Stimulated activated naive B cell treated with anti-CD40 and anti-IgM and Interleukin-4, amounts not matched to agents 10 μg/mL and 1 μg/mL and 100 μg/mL, for 72 hours (primary cell): ENCODE measurements around the gene OR4D6.
"Not testable (repeated sequence)": the region's sequence is repeated elsewhere in the genome, so short reads cannot be mapped to it uniquely, and the experiment has no call there.

Experiments
- ATAC-seq, 2 donors: fragments of 150-1000 bp; cut with Tn5 transposase; replicated peaks; 2 replicates each; pipeline ENCODE4 v1.10.0; 2021; ENCODE audit warnings: moderate library complexity in 1 of 2
- DNase-seq: peaks from one replicate; pipeline ENCODE4 v3.0.0; 2021
- H3K27ac Mint-ChIP-seq: one replicate; pipeline ENCODE4 v1.8.0; 2022; ENCODE audit warnings: mild to moderate bottlenecking, mixed read lengths
- H3K27me3 Mint-ChIP-seq, 2 donors: one replicate each; pipeline ENCODE4 v1.8.0; 2022; ENCODE audit warnings: mixed read lengths in 2 of 2
- H3K36me3 Mint-ChIP-seq, 2 donors: one replicate each; pipeline ENCODE4 v1.8.0; 2022; ENCODE audit warnings: mixed read lengths in 2 of 2, mild to moderate bottlenecking in 1 of 2
- H3K4me1 Mint-ChIP-seq, 2 donors: one replicate each; pipeline ENCODE4 v1.8.0; 2022; ENCODE audit warnings: mixed read lengths in 2 of 2, mild to moderate bottlenecking in 1 of 2
- H3K4me3 Mint-ChIP-seq, 2 donors: one replicate each; pipeline ENCODE4 v1.8.0; 2022; ENCODE audit warnings: mild to moderate bottlenecking in 2 of 2, mixed read lengths in 2 of 2, moderate library complexity in 1 of 2
- H3K9me3 Mint-ChIP-seq, 2 donors: one replicate each; pipeline ENCODE4 v1.8.0; 2022; ENCODE audit warnings: mixed read lengths in 2 of 2, mild to moderate bottlenecking in 1 of 2

Gene OR4D6

DNA sequence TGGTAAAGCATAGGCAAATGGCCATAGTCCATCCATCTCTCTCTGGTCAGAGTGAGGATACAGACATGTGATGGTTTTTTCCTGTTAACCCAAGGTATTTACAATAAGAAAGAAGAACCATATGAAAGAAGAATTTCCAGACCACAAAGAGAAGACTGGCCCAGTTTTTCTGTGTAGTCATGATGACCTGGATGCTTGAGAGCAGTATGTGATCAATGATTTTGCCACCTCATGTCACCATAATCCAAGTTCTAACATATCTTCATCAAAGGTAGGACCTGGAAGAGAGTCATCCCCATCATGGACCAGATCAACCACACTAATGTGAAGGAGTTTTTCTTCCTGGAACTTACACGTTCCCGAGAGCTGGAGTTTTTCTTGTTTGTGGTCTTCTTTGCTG is at the start of gene OR4D6:
Gene OR4D6 (plus strand): TSS at position 301 of the 400 bp plus-strand sequence. CDS start 0 bp downstream, at position 301.
- Mint-ChIP-seq H3K4me1 (no peaks in the 10 kb centered on the region), H3K36me3 (no peaks in the 10 kb centered on the region), H3K27ac (no peak within 1 kb of the TSS), H3K27me3 (peaks cover 10 to 24% of the 10 kb centered on the region in 2 donors), H3K9me3 (peaks cover 0 to 1% of the 10 kb centered on the region in 2 donors), H3K4me3 (no peak within 1 kb of the TSS)
- DNase-seq (no peak), ATAC-seq (no peak)

DNA sequence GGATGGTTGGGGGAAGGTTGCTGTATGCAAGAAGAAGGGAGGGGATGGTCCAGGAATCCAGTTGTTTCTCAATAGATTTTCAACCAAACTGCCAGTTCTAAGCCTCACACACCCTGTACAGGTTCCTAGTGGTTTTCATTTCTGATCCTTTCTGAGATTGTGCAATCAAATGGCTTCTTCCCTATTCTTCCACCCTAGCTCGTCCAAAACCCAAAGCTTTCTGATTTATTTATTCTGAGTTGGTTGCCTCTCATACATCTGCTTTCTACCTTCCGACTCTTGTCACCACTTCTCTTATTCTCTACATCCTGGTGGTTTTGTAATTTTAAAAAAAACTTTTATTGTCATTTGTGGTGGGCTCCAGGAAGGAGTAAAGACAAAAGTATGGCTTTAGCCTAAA is 43.1 kb upstream of the OR4D6 start:
- H3K36me3 Mint-ChIP-seq = peaks cover 5 to 14% of the 10 kb centered on the region in 2 donors
- no peak overlapping the region for H3K27ac Mint-ChIP-seq
- H3K4me1 Mint-ChIP-seq = peaks cover 25 to 32% of the 10 kb centered on the region in 2 donors
- peaks cover 9 to 19% of the 10 kb centered on the region in 2 donors for H3K9me3 Mint-ChIP-seq
- no peaks in the 10 kb centered on the region for H3K27me3 Mint-ChIP-seq
- H3K4me3 Mint-ChIP-seq = no peak overlapping the region
- DNase-seq (no peak), ATAC-seq (no peak)

DNA sequence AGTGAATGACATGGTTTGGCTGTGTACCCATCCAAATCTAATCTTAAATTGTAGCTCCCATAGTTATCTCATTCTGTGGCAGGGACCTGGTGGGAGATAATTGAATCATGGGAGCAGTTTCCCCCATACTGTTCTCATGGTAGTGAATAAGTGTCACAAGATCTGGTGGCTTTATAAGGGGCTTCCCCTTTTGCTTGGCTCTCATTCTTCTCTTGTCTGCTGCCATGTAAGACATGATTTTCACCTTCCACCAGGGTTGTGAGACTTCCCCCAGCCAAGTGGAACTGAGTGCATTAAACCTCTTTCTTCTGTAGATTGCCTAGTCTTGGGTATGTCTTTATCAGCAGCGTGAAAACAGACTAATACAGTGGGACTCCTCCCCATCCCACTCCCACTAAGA is 41.6 kb upstream of the OR4D6 start:
- peaks cover 5 to 17% of the 10 kb centered on the region in 2 donors for H3K9me3 Mint-ChIP-seq
- ATAC-seq (no peak), DNase-seq (no peak)
- H3K27ac Mint-ChIP-seq = no peak overlapping the region
- H3K4me3 Mint-ChIP-seq = no peak overlapping the region
- H3K36me3 Mint-ChIP-seq = peaks cover 5 to 13% of the 10 kb centered on the region in 2 donors
- peaks cover 27 to 32% of the 10 kb centered on the region in 2 donors for H3K4me1 Mint-ChIP-seq
- no peaks in the 10 kb centered on the region for H3K27me3 Mint-ChIP-seq

DNA sequence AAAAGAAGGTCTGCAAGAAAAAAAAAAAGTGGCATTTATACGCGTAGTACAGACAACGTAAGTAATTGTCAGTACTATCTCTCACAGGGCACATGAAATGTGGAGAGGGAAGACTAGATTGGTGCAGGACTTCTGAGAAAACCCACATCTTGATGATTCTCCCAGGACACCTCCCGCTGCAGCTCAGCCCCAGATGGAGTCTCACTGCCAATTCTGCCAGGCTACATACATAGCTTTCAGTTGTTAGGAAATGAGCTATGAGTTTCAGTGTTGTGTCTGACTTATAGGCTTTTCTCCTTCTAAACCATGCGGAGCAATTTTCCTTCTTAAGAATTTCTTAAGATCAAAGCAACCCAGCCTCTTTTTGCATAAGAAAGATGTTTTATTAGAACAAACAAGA is 40.1 kb upstream of the OR4D6 start:
- peak in 1 of 2 donors; percentile 21 for ATAC-seq
- H3K27ac Mint-ChIP-seq = peak overlapping the region; percentile 56
- peaks cover 4 to 16% of the 10 kb centered on the region in 2 donors for H3K9me3 Mint-ChIP-seq
- H3K4me3 Mint-ChIP-seq = no peak overlapping the region
- H3K27me3 Mint-ChIP-seq = no peaks in the 10 kb centered on the region
- peaks cover 30 to 32% of the 10 kb centered on the region in 2 donors for H3K4me1 Mint-ChIP-seq
- no peak for DNase-seq
- peaks cover 3 to 14% of the 10 kb centered on the region in 2 donors for H3K36me3 Mint-ChIP-seq

DNA sequence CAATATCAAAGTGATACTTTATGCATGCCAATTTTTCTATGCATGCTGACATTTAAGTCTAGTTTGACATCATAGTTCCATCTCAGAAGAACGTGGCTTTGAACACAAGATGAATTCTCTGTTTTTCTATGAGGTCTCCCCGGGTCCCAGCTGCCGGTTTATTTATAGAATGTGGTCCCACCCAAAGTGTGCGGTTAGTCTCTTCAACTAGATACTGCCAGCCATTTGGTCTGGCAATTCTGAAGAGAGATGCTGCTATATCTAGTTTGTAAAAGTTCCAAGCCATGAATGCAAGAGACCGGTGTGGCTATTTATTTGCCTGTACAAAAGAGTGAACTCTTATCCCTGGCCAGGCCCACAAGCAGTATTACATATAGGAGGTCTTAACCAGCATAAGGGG is 39.7 kb upstream of the OR4D6 start:
- Mint-ChIP-seq H3K27me3 (no peaks in the 10 kb centered on the region), H3K27ac (no peak overlapping the region), H3K4me1 (peaks cover 30 to 33% of the 10 kb centered on the region in 2 donors), H3K9me3 (peaks cover 4 to 16% of the 10 kb centered on the region in 2 donors), H3K4me3 (no peak overlapping the region), H3K36me3 (peaks cover 3 to 14% of the 10 kb centered on the region in 2 donors)
- ATAC-seq = peak; percentile 36 to 63
- DNase-seq = no peak

DNA sequence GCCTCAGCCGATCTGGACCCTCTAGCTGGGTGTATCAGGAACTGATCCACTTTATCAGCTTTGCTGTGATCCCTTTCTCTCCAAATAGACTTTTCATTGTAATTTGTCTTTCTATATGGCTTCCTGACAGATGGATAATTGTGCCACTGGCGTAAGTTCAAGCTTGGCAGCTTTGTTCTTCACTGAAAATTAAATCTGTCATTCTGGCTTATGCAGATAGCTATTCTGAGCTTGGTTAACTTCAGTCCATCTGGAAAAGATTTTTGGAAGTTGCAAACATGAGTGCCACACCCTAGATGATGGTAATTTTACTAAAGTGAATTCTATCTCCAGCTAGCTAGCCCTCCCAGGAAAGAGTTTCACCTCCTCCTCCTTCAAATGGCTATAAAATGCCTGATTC is 38.6 kb upstream of the OR4D6 start:
- H3K36me3 Mint-ChIP-seq = peaks cover 3 to 14% of the 10 kb centered on the region in 2 donors
- H3K4me1 Mint-ChIP-seq = peaks cover 36 to 41% of the 10 kb centered on the region in 2 donors
- H3K27ac Mint-ChIP-seq = no peak overlapping the region
- peaks cover 4 to 16% of the 10 kb centered on the region in 2 donors for H3K9me3 Mint-ChIP-seq
- ATAC-seq (no peak), DNase-seq (no peak)
- H3K27me3 Mint-ChIP-seq = no peaks in the 10 kb centered on the region
- no peak overlapping the region for H3K4me3 Mint-ChIP-seq

DNA sequence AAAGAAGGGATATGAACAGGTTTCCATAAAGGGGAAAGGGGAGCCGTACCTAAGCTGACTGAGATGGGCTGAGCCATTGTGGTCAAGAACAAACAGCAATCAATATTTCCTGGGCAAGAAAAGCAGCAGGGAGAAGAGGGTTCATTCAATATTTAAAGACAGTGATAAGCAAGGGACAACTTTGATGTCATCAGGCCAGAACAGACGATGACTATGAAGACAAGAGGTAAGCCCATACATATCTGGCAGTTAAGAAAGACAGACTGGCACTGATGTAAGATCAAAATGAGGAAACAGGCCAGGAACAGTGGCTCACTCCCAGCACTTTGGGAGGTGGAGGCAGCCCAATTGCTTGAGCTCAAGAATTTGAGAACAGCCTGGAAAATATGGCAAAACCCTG is 32.9 kb upstream of the OR4D6 start:
- H3K4me3 Mint-ChIP-seq = no peak overlapping the region
- no peak for DNase-seq

DNA sequence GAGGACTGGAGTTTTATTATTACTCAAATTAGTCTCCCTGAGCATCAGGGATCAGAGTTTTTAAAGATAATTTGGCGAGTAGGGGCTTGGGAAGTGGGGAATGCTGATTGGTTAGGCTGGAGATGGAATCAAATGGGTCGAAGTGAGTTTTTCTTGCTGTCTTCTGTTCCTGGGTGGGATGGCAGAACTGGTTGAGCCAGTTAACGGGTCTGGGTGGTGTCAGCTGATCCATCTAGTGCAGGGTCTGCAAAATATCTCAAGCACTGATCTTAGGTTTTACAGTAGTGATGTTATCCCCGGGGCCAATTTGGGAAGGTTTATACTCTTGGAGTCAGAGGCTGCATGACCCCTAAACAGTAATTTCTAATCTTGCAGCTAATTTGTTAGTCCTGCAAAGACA is 31.6 kb upstream of the OR4D6 start:
- Mint-ChIP-seq H3K27me3 (peaks cover 0 to 3% of the 10 kb centered on the region in 2 donors), H3K27ac (no peak overlapping the region), H3K36me3 (peaks cover 0 to 5% of the 10 kb centered on the region in 2 donors), H3K9me3 (peaks cover 1 to 5% of the 10 kb centered on the region in 2 donors), H3K4me3 (no peak overlapping the region), H3K4me1 (peaks cover 8 to 11% of the 10 kb centered on the region in 2 donors)
- ATAC-seq (no peak), DNase-seq (no peak)

More for the DNA sequence above, 32.9 kb upstream of the OR4D6 start:
- Mint-ChIP-seq H3K36me3 (peaks cover 0 to 5% of the 10 kb centered on the region in 2 donors), H3K9me3 (peaks cover 1 to 5% of the 10 kb centered on the region in 2 donors), H3K27ac (no peak overlapping the region), H3K4me1 (peaks cover 8 to 10% of the 10 kb centered on the region in 2 donors), H3K27me3 (no peaks in the 10 kb centered on the region)
- ATAC-seq = no peak

DNA sequence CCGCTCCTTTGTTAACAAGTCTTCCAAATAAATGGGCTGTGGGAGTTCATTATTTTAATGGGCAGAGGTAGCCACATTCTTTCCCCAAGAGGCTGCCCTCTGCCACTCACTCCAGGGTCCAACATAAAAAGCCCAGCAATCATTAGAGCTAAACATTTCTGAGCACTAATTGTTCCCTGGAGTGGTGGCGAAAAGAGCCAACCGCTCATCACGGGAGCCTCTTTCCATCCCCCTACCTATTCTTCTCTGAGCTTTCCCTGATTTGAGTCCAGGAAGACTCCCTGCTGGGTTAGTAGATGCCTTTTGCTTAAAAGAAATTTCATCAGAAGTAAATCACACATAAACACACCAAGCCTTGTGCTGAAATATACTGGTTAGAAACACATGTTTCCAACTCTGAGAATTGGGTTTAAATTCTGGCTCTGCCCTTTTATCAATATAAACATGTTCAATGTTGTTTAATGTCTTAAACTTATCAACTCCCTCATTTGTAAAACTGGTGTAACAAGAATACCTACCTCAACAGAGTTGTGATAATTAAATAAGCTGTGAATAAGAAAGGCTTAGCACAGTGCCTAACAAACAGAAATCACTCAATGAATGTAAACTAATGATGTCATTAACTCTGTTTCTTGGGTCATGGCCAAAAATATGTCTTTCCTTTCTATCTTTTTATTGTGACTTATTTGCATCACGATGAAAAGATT is 30.2 kb upstream of the OR4D6 start, which contains the start of gene OR5A2:
Gene OR5A2 (minus strand): TSS at position 53 of the 707 bp plus-strand sequence. CDS start 3,460 bp downstream, outside the sequence.
- no peaks in the 10 kb centered on the region for H3K36me3 Mint-ChIP-seq
- no peak within 1 kb of the TSS for H3K4me3 Mint-ChIP-seq
- ATAC-seq (no peak), DNase-seq (no peak)
- peaks cover 8% of the 10 kb centered on the region in 2 donors for H3K4me1 Mint-ChIP-seq
- H3K27me3 Mint-ChIP-seq = peaks cover 0 to 4% of the 10 kb centered on the region in 2 donors
- no peak within 1 kb of the TSS for H3K27ac Mint-ChIP-seq
- no peaks in the 10 kb centered on the region for H3K9me3 Mint-ChIP-seq

DNA sequence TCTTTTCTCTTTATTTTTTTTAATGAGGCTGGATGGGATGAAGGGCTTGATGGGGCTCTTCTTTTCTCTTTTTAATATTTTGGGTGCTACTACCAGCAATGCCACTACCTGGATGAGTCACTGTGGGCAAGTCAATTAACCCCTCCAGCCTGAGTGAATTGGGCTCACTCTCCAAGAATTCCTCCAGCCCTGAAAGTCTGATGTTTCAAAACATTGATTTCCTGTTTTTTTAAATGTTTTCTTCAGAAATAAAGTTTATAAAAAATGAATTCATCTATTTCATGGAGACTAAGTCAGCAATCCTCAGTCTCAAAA is 29.7 kb upstream of the OR4D6 start:
- no peak overlapping the region for H3K27ac Mint-ChIP-seq
- H3K27me3 Mint-ChIP-seq = peaks cover 3 to 7% of the 10 kb centered on the region in 2 donors
- no peaks in the 10 kb centered on the region for H3K9me3 Mint-ChIP-seq
- no peak overlapping the region for H3K4me3 Mint-ChIP-seq
- no peaks in the 10 kb centered on the region for H3K36me3 Mint-ChIP-seq
- ATAC-seq (no peak), DNase-seq (no peak)
- peaks cover 7 to 8% of the 10 kb centered on the region in 2 donors for H3K4me1 Mint-ChIP-seq

DNA sequence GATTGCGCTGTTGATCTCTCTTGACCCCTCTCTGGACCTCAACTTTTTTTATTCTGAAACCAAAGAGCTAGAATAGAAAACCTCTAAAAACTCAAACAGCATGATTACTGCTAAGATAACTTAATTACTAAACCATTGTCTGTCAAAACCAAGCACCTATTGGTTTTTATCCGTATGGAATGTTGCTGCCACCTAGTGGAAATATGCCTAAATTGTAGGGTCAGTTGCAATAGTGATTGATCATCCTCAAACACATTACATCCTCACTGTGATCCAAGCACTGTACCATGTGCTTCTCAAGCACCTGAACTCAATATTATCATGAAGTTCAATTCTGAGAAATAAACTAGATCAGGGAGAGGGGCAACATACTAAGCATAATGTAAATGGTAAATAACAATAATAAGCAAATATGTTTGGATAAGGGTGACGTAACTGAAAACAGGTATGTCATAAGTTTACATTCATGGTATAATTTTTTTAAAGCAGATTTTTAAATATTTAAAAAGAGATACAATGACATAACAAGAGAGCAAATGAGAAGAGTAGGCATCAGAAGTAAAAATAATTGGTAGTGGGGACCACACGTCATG is 26.7 kb upstream of the OR4D6 start:
- no peak overlapping the region for H3K4me3 Mint-ChIP-seq
- peaks cover 5 to 9% of the 10 kb centered on the region in 2 donors for H3K27me3 Mint-ChIP-seq

DNA sequence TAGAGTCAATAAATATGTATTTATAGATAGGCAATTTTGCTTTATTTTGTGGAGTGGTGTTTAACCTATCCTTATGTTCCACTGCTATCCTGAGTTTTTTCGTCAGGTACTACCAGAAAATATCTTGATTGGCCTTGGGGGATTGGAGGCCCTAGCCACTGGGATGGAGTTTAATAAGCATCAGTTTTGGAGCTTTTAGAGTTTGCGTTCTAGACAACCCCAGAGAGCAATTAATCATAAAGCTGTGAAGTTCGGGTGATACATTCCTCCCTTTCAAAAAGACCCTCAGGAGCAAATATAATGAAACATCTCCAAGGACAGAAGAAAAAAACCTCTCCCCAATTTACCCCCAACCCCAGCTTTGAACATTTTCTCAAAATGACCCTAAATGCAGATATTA is 20.6 kb upstream of the OR4D6 start, which contains the start of gene OR5A1:
Gene OR5A1 (plus strand): TSS at position 301 of the 400 bp plus-strand sequence. CDS start 6,700 bp downstream, outside the sequence.
- H3K4me1 Mint-ChIP-seq = no peaks in the 10 kb centered on the region
- no peaks in the 10 kb centered on the region for H3K36me3 Mint-ChIP-seq
- H3K27me3 Mint-ChIP-seq = peaks cover 5% of the 10 kb centered on the region in 2 donors
- H3K4me3 Mint-ChIP-seq = no peak within 1 kb of the TSS
- no peaks in the 10 kb centered on the region for H3K9me3 Mint-ChIP-seq
- DNase-seq = no peak
- no peak for ATAC-seq
- no peak within 1 kb of the TSS for H3K27ac Mint-ChIP-seq

More for the DNA sequence above, 26.7 kb upstream of the OR4D6 start:
- Mint-ChIP-seq H3K27ac (no peak overlapping the region), H3K36me3 (no peaks in the 10 kb centered on the region), H3K4me1 (peaks cover 0 to 1% of the 10 kb centered on the region in 2 donors), H3K9me3 (no peaks in the 10 kb centered on the region)
- DNase-seq (peak; percentile 57), ATAC-seq (peak; percentile 82 to 83)

DNA sequence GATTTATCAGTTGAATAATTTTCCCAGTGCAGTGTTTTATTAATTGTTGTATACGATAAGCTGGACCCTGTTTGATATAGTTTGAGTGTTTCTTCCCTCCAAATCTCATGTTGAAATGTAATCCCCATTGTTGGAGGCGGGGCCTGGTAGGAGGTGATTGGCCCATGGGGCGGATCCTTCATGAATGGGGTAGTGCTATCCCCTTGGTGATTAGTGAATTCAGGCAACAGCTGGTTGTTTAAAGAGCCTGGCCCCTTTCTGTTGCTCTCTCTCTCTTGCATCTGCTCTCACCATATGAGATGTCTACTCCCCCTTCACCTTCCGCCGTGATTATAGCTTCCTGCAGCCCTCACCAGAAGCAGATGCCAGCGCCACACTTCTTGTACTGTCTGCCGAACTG is 19.0 kb upstream of the OR4D6 start:
- Mint-ChIP-seq H3K27me3 (no peaks in the 10 kb centered on the region), H3K9me3 (no peaks in the 10 kb centered on the region), H3K36me3 (no peaks in the 10 kb centered on the region), H3K4me3 (no peak overlapping the region), H3K4me1 (no peaks in the 10 kb centered on the region), H3K27ac (no peak overlapping the region)
- DNase-seq (no peak), ATAC-seq (no peak)

DNA sequence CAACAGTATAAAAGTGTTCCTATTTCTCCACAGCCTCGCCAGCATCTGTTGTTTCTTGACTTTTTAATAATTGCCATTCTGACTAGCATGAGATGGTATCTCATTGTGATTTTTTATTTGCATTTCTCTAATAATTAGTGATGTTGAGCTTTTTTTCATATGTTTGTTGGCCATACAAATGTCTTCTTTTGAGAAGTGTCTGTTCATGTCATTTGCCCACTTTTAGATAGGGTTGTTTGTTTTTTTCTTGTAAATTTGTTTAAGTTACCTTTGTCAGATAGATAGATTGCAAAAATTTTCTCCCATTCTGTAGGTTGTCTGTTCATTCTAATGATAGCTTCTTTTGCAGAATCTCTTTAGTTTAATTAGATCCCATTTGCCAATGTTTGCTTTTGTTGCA is 11.1 kb upstream of the OR4D6 start:
- H3K9me3 Mint-ChIP-seq, ATAC-seq, H3K4me3 Mint-ChIP-seq, DNase-seq, H3K36me3 Mint-ChIP-seq, H3K27ac Mint-ChIP-seq, H3K4me1 Mint-ChIP-seq, H3K27me3 Mint-ChIP-seq: not testable (repeated sequence)

DNA sequence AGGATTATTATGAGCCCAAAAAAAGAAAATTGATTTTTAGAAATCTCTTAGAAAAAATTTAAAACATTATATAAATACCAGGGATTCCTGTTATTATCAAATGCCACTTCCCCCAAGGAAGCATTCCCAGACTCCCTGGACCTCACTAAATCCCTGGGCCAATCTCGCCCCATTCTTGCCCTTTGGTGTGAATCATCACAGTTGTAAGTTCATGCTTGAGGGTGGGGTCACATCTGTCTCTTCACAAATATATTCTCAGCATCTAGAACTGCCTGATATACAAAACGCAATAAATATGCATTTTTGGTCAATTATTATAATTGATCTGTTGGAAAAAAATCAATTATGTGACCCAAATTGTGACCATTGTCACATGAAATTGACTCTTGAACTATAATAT is 8.3 kb upstream of the OR4D6 start:
- Mint-ChIP-seq H3K36me3 (peaks cover 4 to 5% of the 10 kb centered on the region in 2 donors), H3K27me3 (peaks cover 5% of the 10 kb centered on the region in 2 donors), H3K9me3 (peaks cover 6 to 9% of the 10 kb centered on the region in 2 donors), H3K4me3 (no peak overlapping the region), H3K27ac (no peak overlapping the region), H3K4me1 (no peaks in the 10 kb centered on the region)
- no peak for DNase-seq
- no peak for ATAC-seq
